ENCODE results near the gene NRP2. TPM values are rescaled to one million over a fixed set of nuclear protein-coding genes. Genes with fewer than 3 reads are reported as not detected.

Gene NRP2
- total and polyA plus RNA-seq, 2 experiments from 2014 or later: 61.0 to 79.2 TPM

- Histone ChIP-seq H2AFZ (no peak overlapping the region), H3K9me2 (replicated peaks; ENCODE audit: insufficient read depth) (no peaks in the 10 kb centered on the region), H3K27ac (no peak overlapping the region), H3K36me3 (replicated peaks; ENCODE audit: insufficient read depth, low read depth) (no peaks in the 10 kb centered on the region), H3K9me3 (ENCODE audit: low read depth) (no peaks in the 10 kb centered on the region), H3K79me2 (peaks cover 86% of the 10 kb centered on the region), H4K20me1 (ENCODE audit: insufficient read depth, poor library complexity, severe bottlenecking) (peaks cover 2% of the 10 kb centered on the region), H3K4me3 (no peak overlapping the region), H3K27me3 (no peaks in the 10 kb centered on the region), H3K4me1 (ENCODE audit: insufficient read depth) (peaks cover 20% of the 10 kb centered on the region), H3K4me2 (no peak overlapping the region)
- DNase-seq (ENCODE audit: low spot score): no peak
- TF ChIP-seq EZH2phosphoT487 (IDR thresholded peaks at IDR 0.05; ENCODE audit: low read depth, severe bottlenecking, unreplicated experiment) (no peak), EZH2 (IDR thresholded peaks at IDR 0.05; ENCODE audit: borderline replicate concordance) (no peak), CTCF (IDR thresholded peaks at IDR 0.05; ENCODE audit: poor library complexity) (no peak)
- WGBS (ENCODE audit: low lambda C conversion rate, missing lambda C conversion rate): 83% methylated on average over 9 of the region's 9 CpGs
Observed at GRCh38 chr2:205689820-205690219, 7.5 kb downstream of the NRP2 start.

- WGBS (ENCODE audit: low lambda C conversion rate, missing lambda C conversion rate): 25% methylated on average over 3 of the region's 3 CpGs
- Histone ChIP-seq H2AFZ (no peak overlapping the region), H3K4me1 (ENCODE audit: insufficient read depth) (peaks cover 30% of the 10 kb centered on the region), H3K27ac (peak overlapping the region; percentile 12), H3K9me3 (ENCODE audit: low read depth) (no peaks in the 10 kb centered on the region), H3K36me3 (replicated peaks; ENCODE audit: insufficient read depth, low read depth) (no peaks in the 10 kb centered on the region), H3K9me2 (replicated peaks; ENCODE audit: insufficient read depth) (no peaks in the 10 kb centered on the region), H3K4me2 (peak overlapping the region; percentile 34), H3K4me3 (no peak overlapping the region), H3K79me2 (peaks cover 75% of the 10 kb centered on the region), H4K20me1 (ENCODE audit: insufficient read depth, poor library complexity, severe bottlenecking) (no peaks in the 10 kb centered on the region), H3K27me3 (no peaks in the 10 kb centered on the region)
- TF ChIP-seq EZH2phosphoT487 (IDR thresholded peaks at IDR 0.05; ENCODE audit: low read depth, severe bottlenecking, unreplicated experiment): no peak
- no peak for TF ChIP-seq CTCF (IDR thresholded peaks at IDR 0.05; ENCODE audit: poor library complexity)
- no peak for TF ChIP-seq EZH2 (IDR thresholded peaks at IDR 0.05; ENCODE audit: borderline replicate concordance)
- no peak for DNase-seq (ENCODE audit: low spot score)
Observed at GRCh38 chr2:205692104-205692503, 9.8 kb downstream of the NRP2 start.

- no peak for DNase-seq (ENCODE audit: low spot score)
- Histone ChIP-seq H2AFZ (no peak overlapping the region), H3K27ac (no peak overlapping the region), H3K36me3 (replicated peaks; ENCODE audit: insufficient read depth, low read depth) (no peaks in the 10 kb centered on the region), H3K4me2 (no peak overlapping the region), H3K4me1 (ENCODE audit: insufficient read depth) (peaks cover 19% of the 10 kb centered on the region), H3K9me3 (ENCODE audit: low read depth) (no peaks in the 10 kb centered on the region), H4K20me1 (ENCODE audit: insufficient read depth, poor library complexity, severe bottlenecking) (no peaks in the 10 kb centered on the region), H3K9me2 (replicated peaks; ENCODE audit: insufficient read depth) (no peaks in the 10 kb centered on the region), H3K79me2 (peaks cover 53% of the 10 kb centered on the region), H3K27me3 (no peaks in the 10 kb centered on the region), H3K4me3 (no peak overlapping the region)
- 88% methylated on average over 2 of the region's 2 CpGs for WGBS (ENCODE audit: low lambda C conversion rate, missing lambda C conversion rate)
- no peak for TF ChIP-seq EZH2phosphoT487 (IDR thresholded peaks at IDR 0.05; ENCODE audit: low read depth, severe bottlenecking, unreplicated experiment)
- TF ChIP-seq CTCF (IDR thresholded peaks at IDR 0.05; ENCODE audit: poor library complexity): no peak
- TF ChIP-seq EZH2 (IDR thresholded peaks at IDR 0.05; ENCODE audit: borderline replicate concordance): no peak
Observed at GRCh38 chr2:205694256-205694655, 12.0 kb downstream of the NRP2 start.
